Measurements from ENCODE around the gene TMEM86A. TPM values are rescaled to one million over a fixed set of nuclear protein-coding genes. Genes with fewer than 3 reads are reported as not detected.
A peak's percentile ranks its signal among the peaks of the same experiment; 100 is the strongest.

The TMEM86A gene
- total RNA-seq, 1 experiment from 2014 or later, result 0.45 TPM

- Histone ChIP-seq H3K27ac (ENCODE audit: low read length) (no peak overlapping the region), H3K36me3 (ENCODE audit: insufficient read depth, low read length) (no peaks in the 10 kb centered on the region), H3K4me3 (ENCODE audit: low read length) (no peak overlapping the region), H3K9me3 (ENCODE audit: low read length) (no peaks in the 10 kb centered on the region), H3K4me2 (ENCODE audit: low read depth, low read length, poor library complexity, severe bottlenecking) (no peak overlapping the region), H3K9me2 (replicated peaks; ENCODE audit: insufficient read depth, low read length) (no peaks in the 10 kb centered on the region), H3K9ac (ENCODE audit: low read length) (no peak overlapping the region), H3K79me2 (ENCODE audit: low read length) (no peaks in the 10 kb centered on the region), H4K20me1 (ENCODE audit: insufficient read depth, low read depth, low read length) (no peaks in the 10 kb centered on the region), H2AFZ (ENCODE audit: low read length) (no peak overlapping the region), H3K4me1 (ENCODE audit: low read length) (no peaks in the 10 kb centered on the region), H3K27me3 (ENCODE audit: low read length) (no peaks in the 10 kb centered on the region)
- DNase-seq, result no peak
Measured at GRCh38 chr11:18710545-18710944, 12.0 kb downstream of the TMEM86A start.

DNA sequence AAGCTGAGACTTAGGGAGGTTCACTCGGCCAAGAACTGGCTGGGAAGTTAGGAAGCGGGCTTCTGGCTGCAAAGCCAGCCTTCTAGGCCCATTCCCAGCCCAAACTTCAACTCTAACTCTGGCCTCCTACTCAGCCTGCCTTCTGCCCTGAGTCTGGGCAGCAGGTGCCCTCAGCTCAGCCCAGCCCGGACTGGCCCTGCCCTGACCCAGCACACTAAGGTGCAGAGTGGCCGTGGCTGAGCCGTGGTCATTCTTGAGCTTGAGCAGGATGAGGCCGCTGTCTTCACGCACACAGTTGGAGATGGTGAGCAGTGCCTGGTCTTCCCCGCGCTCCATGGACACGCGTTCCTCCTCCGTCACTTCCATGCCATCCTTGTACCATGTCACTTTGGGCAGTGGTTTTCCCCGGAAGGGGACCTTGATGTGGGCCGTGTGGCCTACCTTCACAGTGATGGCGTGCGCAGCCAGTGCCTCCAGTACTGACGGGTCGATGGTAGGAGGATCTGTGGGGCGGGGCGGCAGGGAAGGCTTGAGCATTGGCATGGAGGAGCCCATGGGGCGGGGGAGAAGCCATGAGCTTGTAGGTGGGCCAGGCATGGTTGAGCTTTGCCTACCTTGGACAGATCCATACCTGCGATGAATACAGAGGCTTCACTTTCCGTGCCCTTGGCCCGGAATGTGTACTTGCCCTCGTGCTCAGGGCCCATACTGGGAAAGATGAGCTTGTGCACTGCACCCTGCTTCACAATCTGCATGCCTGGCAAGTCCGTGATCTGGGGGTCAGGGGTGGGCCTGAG lies 15.3 kb downstream of the TMEM86A start:
- H3K36me3 ChIP-seq (ENCODE audit: insufficient read depth, low read length), result no peaks in the 10 kb centered on the region
- no peak overlapping the region for H2AFZ ChIP-seq (ENCODE audit: low read length)
- H3K9me3 ChIP-seq (ENCODE audit: low read length), result no peaks in the 10 kb centered on the region
- H3K9me2 ChIP-seq (replicated peaks; ENCODE audit: insufficient read depth, low read length), result no peaks in the 10 kb centered on the region
- no peaks in the 10 kb centered on the region for H3K27me3 ChIP-seq (ENCODE audit: low read length)
- H3K4me2 ChIP-seq (ENCODE audit: low read depth, low read length, poor library complexity, severe bottlenecking), result no peak overlapping the region
- H3K4me1 ChIP-seq (ENCODE audit: low read length), result no peaks in the 10 kb centered on the region
- DNase-seq, result no peak
- no peak overlapping the region for H3K9ac ChIP-seq (ENCODE audit: low read length)
- no peak overlapping the region for H3K27ac ChIP-seq (ENCODE audit: low read length)
- no peaks in the 10 kb centered on the region for H4K20me1 ChIP-seq (ENCODE audit: insufficient read depth, low read depth, low read length)
- H3K79me2 ChIP-seq (ENCODE audit: low read length), result no peaks in the 10 kb centered on the region
- H3K4me3 ChIP-seq (ENCODE audit: low read length), result no peak overlapping the region

- H3K9ac ChIP-seq (ENCODE audit: low read length), result no peak overlapping the region
- H3K4me2 ChIP-seq (ENCODE audit: low read depth, low read length, poor library complexity, severe bottlenecking), result no peak overlapping the region
- no peaks in the 10 kb centered on the region for H3K36me3 ChIP-seq (ENCODE audit: insufficient read depth, low read length)
- H3K9me3 ChIP-seq (ENCODE audit: low read length), result no peaks in the 10 kb centered on the region
- no peak overlapping the region for H2AFZ ChIP-seq (ENCODE audit: low read length)
- no peaks in the 10 kb centered on the region for H3K27me3 ChIP-seq (ENCODE audit: low read length)
- H3K79me2 ChIP-seq (ENCODE audit: low read length), result no peaks in the 10 kb centered on the region
- H3K4me3 ChIP-seq (ENCODE audit: low read length), result no peak overlapping the region
- H3K27ac ChIP-seq (ENCODE audit: low read length), result no peak overlapping the region
- no peak for DNase-seq
- H4K20me1 ChIP-seq (ENCODE audit: insufficient read depth, low read depth, low read length), result no peaks in the 10 kb centered on the region
- H3K4me1 ChIP-seq (ENCODE audit: low read length), result no peaks in the 10 kb centered on the region
- H3K9me2 ChIP-seq (replicated peaks; ENCODE audit: insufficient read depth, low read length), result no peaks in the 10 kb centered on the region
Measured at GRCh38 chr11:18714443-18714780, 15.8 kb downstream of the TMEM86A start.

- no peaks in the 10 kb centered on the region for H3K9me2 ChIP-seq (replicated peaks; ENCODE audit: insufficient read depth, low read length)
- no peaks in the 10 kb centered on the region for H3K36me3 ChIP-seq (ENCODE audit: insufficient read depth, low read length)
- DNase-seq, result no peak
- no peaks in the 10 kb centered on the region for H3K27me3 ChIP-seq (ENCODE audit: low read length)
- H3K27ac ChIP-seq (ENCODE audit: low read length), result no peak overlapping the region
- no peaks in the 10 kb centered on the region for H3K9me3 ChIP-seq (ENCODE audit: low read length)
- H3K4me3 ChIP-seq (ENCODE audit: low read length), result no peak overlapping the region
- H3K79me2 ChIP-seq (ENCODE audit: low read length), result no peaks in the 10 kb centered on the region
- no peak overlapping the region for H3K9ac ChIP-seq (ENCODE audit: low read length)
- no peaks in the 10 kb centered on the region for H3K4me1 ChIP-seq (ENCODE audit: low read length)
- no peak overlapping the region for H2AFZ ChIP-seq (ENCODE audit: low read length)
- no peaks in the 10 kb centered on the region for H4K20me1 ChIP-seq (ENCODE audit: insufficient read depth, low read depth, low read length)
- H3K4me2 ChIP-seq (ENCODE audit: low read depth, low read length, poor library complexity, severe bottlenecking), result no peak overlapping the region
Measured at GRCh38 chr11:18715476-18715875, 16.9 kb downstream of the TMEM86A start.

DNA sequence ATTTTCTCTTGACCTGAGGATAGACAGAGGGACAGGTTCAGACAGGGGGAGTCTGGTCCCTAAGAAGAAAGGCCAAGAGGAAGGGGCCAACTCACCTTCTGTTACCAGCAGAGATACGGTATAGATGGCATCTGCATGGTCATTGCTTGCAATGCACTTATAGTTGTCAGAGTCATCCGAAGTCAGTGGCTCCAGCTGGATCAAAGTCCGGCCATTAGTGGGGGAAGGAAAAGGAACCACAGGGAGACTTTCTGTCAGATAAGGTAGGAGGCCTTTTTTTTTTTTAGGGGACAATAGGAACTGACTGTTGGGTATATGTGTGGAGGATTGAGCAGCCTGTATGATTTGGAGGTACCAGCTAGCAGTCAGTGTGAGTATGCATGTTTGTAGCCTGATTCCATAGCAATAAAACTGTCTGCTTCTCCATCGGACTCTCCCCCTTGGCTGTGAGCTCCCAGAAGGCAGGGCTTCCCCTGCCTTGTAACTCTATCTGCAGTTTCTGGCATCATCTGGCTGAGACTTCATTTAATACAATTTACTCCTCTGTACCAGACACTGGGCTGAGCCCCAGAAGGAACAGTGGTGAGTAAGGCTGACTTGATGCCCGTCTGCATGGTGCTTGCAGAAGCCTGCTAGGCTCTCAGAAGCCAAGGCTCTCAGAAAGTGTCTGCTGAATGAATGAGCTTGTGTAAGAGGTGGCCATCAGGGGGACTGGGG lies 21.7 kb downstream of the TMEM86A start:
- Histone ChIP-seq H3K27ac (ENCODE audit: low read length) (no peak overlapping the region), H3K9ac (ENCODE audit: low read length) (no peak overlapping the region), H3K36me3 (ENCODE audit: insufficient read depth, low read length) (no peaks in the 10 kb centered on the region), H4K20me1 (ENCODE audit: insufficient read depth, low read depth, low read length) (no peaks in the 10 kb centered on the region), H3K4me2 (ENCODE audit: low read depth, low read length, poor library complexity, severe bottlenecking) (peak overlapping the region; percentile 87), H3K9me2 (replicated peaks; ENCODE audit: insufficient read depth, low read length) (no peaks in the 10 kb centered on the region), H3K4me3 (ENCODE audit: low read length) (no peak overlapping the region), H3K79me2 (ENCODE audit: low read length) (no peaks in the 10 kb centered on the region), H3K9me3 (ENCODE audit: low read length) (no peaks in the 10 kb centered on the region), H2AFZ (ENCODE audit: low read length) (peak overlapping the region; percentile 96; the same call in 1 of the 2 replicates), H3K27me3 (ENCODE audit: low read length) (no peaks in the 10 kb centered on the region), H3K4me1 (ENCODE audit: low read length) (peaks cover 10% of the 10 kb centered on the region)
- no peak for DNase-seq

GRCh38 chr11:18720808-18721560 lies 22.4 kb downstream of the TMEM86A start:
- Histone ChIP-seq H3K27me3 (ENCODE audit: low read length) (no peaks in the 10 kb centered on the region), H2AFZ (ENCODE audit: low read length) (peak overlapping the region; percentile 96), H3K27ac (ENCODE audit: low read length) (no peak overlapping the region), H3K79me2 (ENCODE audit: low read length) (no peaks in the 10 kb centered on the region), H3K9me2 (replicated peaks; ENCODE audit: insufficient read depth, low read length) (no peaks in the 10 kb centered on the region), H3K4me1 (ENCODE audit: low read length) (peaks cover 10% of the 10 kb centered on the region), H3K9ac (ENCODE audit: low read length) (peak overlapping the region; percentile 69), H3K4me2 (ENCODE audit: low read depth, low read length, poor library complexity, severe bottlenecking) (peak overlapping the region; percentile 87), H3K4me3 (ENCODE audit: low read length) (peak overlapping the region; percentile 75), H4K20me1 (ENCODE audit: insufficient read depth, low read depth, low read length) (no peaks in the 10 kb centered on the region), H3K9me3 (ENCODE audit: low read length) (no peaks in the 10 kb centered on the region), H3K36me3 (ENCODE audit: insufficient read depth, low read length) (no peaks in the 10 kb centered on the region)
- peak; percentile 88 for DNase-seq

- H3K9ac ChIP-seq (ENCODE audit: low read length), result peak overlapping the region; percentile 69
- H3K27ac ChIP-seq (ENCODE audit: low read length), result no peak overlapping the region
- peak overlapping the region; percentile 87 for H3K4me2 ChIP-seq (ENCODE audit: low read depth, low read length, poor library complexity, severe bottlenecking)
Measured at GRCh38 chr11:18721561-18722292, 23.1 kb downstream of the TMEM86A start.

More at GRCh38 chr11:18721561-18722292, 23.1 kb downstream of the TMEM86A start:
- Histone ChIP-seq H2AFZ (ENCODE audit: low read length) (peak overlapping the region; percentile 96), H3K36me3 (ENCODE audit: insufficient read depth, low read length) (no peaks in the 10 kb centered on the region), H4K20me1 (ENCODE audit: insufficient read depth, low read depth, low read length) (no peaks in the 10 kb centered on the region), H3K9me2 (replicated peaks; ENCODE audit: insufficient read depth, low read length) (no peaks in the 10 kb centered on the region), H3K4me3 (ENCODE audit: low read length) (peak overlapping the region; percentile 75), H3K27me3 (ENCODE audit: low read length) (no peaks in the 10 kb centered on the region), H3K79me2 (ENCODE audit: low read length) (no peaks in the 10 kb centered on the region), H3K9me3 (ENCODE audit: low read length) (no peaks in the 10 kb centered on the region), H3K4me1 (ENCODE audit: low read length) (peaks cover 10% of the 10 kb centered on the region)
- DNase-seq, result peak; percentile 79

Measured in Karpas-422 (cell line).